BLaER1 treated with 17β-estradiol and CSF1 and Interleukin-3, amounts not matched to agents 10 nM and 100 nM (cell line): Measurements from ENCODE around the gene CCDC90B.
"Not testable (repeated sequence)": the region's sequence is repeated elsewhere in the genome, so short reads cannot be mapped to it uniquely, and the experiment has no call there.

ENCODE experiments used
- H3K27ac ChIP-seq, 11 experiments: shearing (Covaris generic); formaldehyde crosslinking; 2 replicates each; pipeline ENCODE4 v1.8.1; 2022
- H3K27me3 ChIP-seq, 11 experiments: shearing (Covaris generic); formaldehyde crosslinking; 2 replicates each; pipeline ENCODE4 v1.8.1; 2022
- H3K36me3 ChIP-seq, 11 experiments: shearing (Covaris generic); formaldehyde crosslinking; 2 replicates each; pipeline ENCODE4 v1.8.1; 2022
- H3K4me1 ChIP-seq, 10 experiments: shearing (Covaris generic); formaldehyde crosslinking; 2 replicates each; pipeline ENCODE4 v1.8.1; 2022
- H3K4me2 ChIP-seq, 11 experiments: shearing (Covaris generic); formaldehyde crosslinking; 2 replicates each; pipeline ENCODE4 v1.8.1; 2022
- H3K4me3 ChIP-seq, 10 experiments: shearing (Covaris generic); formaldehyde crosslinking; 2 replicates each; pipeline ENCODE4 v1.8.1; 2022
- H3K9ac ChIP-seq, 11 experiments: shearing (Covaris generic); formaldehyde crosslinking; 2 replicates each; pipeline ENCODE4 v1.8.1; 2022
- H3K9me3 ChIP-seq, 11 experiments: shearing (Covaris generic); formaldehyde crosslinking; replicated peaks in 1 of 11; 2 replicates each; pipeline ENCODE4 v1.8.1; 2022
- H4K20me1 ChIP-seq, 11 experiments: shearing (Covaris generic); formaldehyde crosslinking; 2 replicates each; pipeline ENCODE4 v1.8.1; 2022
- Cebpa-rat ChIP-seq, 11 experiments: shearing (Covaris generic); IDR thresholded peaks; 2 replicates each; pipeline ENCODE4 v1.8.1; 2022

The CCDC90B gene, protein sequence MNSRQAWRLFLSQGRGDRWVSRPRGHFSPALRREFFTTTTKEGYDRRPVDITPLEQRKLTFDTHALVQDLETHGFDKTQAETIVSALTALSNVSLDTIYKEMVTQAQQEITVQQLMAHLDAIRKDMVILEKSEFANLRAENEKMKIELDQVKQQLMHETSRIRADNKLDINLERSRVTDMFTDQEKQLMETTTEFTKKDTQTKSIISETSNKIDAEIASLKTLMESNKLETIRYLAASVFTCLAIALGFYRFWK

DNA sequence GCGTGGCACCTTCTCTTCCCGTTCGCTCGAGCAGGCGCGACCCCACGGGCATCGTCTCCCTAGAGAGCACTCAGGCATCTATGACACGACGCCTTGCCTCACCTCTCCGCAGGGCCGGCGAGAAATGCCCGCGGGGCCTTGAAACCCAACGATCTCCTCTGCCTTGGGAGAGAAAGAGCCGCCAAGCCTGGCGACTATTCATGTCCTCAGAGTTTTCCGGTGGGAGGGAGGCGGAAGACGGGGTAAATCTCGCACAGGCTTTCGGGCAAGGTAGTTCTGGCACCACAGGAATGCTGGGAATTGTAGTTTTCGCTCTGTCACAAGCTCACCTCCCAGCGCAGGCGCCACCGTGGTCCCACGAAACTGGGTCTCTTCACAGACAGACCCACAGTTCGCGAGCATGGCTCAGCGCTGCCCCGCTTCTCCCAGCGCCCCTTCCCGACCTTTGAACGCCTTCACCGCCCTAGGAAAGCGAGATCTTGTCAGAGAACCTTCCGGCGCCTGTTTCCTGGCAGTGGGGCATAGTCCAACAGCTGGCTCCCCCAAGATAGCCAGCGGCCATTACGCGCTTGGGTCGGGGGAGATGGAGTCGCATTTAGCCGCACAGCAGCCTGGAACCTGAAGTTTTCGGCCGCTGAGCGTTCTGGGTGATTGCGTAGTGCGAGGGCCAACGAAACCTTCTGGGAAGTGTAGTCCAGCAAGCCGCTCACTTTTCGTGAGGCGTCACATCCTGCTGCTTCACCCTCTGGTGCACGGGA, at the start of gene CCDC90B:
CCDC90B (minus strand) TSS at position 597 of the 758 bp plus-strand sequence; CDS start at position 202, 395 bp downstream.
- H3K4me1 ChIP-seq = peaks cover 38 to 61% (median 50%) of the 10 kb centered on the region in 10 experiments

DNA sequence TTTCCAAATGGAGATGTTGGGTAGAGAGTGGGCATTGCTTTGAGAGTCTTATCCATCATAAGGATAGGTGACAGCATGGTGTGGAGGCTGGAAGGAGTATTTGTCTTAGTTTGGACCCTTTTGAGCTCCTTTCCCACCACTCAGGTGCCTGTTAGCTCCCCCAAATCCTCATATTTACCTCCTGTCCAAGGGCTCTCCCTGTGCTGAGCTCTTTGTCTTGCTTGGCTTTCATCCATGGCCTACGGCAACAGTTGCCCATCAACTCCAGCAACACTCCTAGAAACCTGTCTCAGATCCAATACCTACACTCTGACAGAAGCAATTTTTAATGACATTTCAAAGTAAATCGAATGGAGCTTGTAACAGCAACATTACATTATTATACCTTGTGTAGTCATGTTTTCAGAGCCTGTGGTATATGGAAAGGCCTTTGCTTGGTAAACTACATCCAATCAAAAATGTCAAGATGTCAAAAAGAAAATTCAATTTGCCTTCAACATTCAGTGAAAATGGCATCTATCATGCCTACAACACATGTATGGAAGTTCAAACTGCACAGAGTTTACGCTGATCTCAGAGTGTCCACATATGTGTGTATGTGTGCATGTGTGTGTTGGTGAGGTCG, 49.4 kb upstream of the CCDC90B start:
- no peaks in the 10 kb centered on the region for H4K20me1 ChIP-seq

More for the DNA sequence above, at the start of gene CCDC90B:
- peak in 4 of 11 experiments; percentile 27 to 94 (median 47); a peak in 4 of 22 replicates for TF ChIP-seq Cebpa-rat (IDR thresholded peaks at IDR 0.05)
- Histone ChIP-seq H3K4me2 (peak within 1 kb of the TSS; percentile 84 to 96 (median 89)), H3K4me3 (peak within 1 kb of the TSS; percentile 63 to 89 (median 74)), H3K27me3 (no peaks in the 10 kb centered on the region), H4K20me1 (peaks cover 0 to 16% (median 0%) of the 10 kb centered on the region in 11 experiments; a peak in 4 of 22 replicates), H3K36me3 (peaks cover 0 to 15% (median 7%) of the 10 kb centered on the region in 11 experiments; a peak in 9 of 22 replicates), H3K9me3 (no peaks in the 10 kb centered on the region; a peak in 1 of 22 replicates), H3K9ac (peak within 1 kb of the TSS; percentile 91 to 99 (median 95)), H3K27ac (peak within 1 kb of the TSS; percentile 92 to 100 (median 96))

DNA sequence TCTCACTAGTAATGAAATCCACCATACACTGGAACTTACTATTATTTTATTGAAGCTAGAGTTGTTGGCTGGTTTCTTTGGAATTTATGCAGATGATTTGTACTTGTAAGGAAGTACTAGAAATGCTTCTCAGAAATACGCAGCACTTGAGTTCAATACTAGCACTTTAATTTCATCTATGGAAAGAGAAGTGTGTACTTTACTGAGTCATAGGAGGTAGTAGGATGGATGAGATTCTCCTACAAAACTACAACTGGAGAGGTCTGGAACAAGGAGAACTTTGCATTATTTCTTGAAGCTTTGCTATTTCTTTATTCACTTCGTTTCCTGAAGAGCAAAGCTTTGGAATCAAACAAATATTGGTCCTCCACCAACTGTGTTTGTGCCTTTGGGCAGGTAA, 44.1 kb upstream of the CCDC90B start:
- Histone ChIP-seq H3K4me3 (no peak overlapping the region), H3K9me3 (peaks cover 0 to 12% (median 4%) of the 10 kb centered on the region in 11 experiments; a peak in 8 of 22 replicates), H3K27me3 (no peaks in the 10 kb centered on the region), H3K4me1 (no peaks in the 10 kb centered on the region), H3K4me2 (no peak overlapping the region), H3K9ac (no peak overlapping the region), H3K27ac (no peak overlapping the region), H4K20me1 (no peaks in the 10 kb centered on the region), H3K36me3 (no peaks in the 10 kb centered on the region)
- TF ChIP-seq Cebpa-rat (IDR thresholded peaks at IDR 0.05) = no peak

More for the DNA sequence above, 49.4 kb upstream of the CCDC90B start:
- H3K4me2 ChIP-seq = no peak overlapping the region
- H3K9ac ChIP-seq = no peak overlapping the region
- H3K4me1 ChIP-seq = no peaks in the 10 kb centered on the region
- H3K27ac ChIP-seq = no peak overlapping the region
- H3K27me3 ChIP-seq = no peaks in the 10 kb centered on the region
- H3K9me3 ChIP-seq = no peaks in the 10 kb centered on the region
- TF ChIP-seq Cebpa-rat (IDR thresholded peaks at IDR 0.05) = no peak
- H3K36me3 ChIP-seq = no peaks in the 10 kb centered on the region
- no peak overlapping the region for H3K4me3 ChIP-seq

DNA sequence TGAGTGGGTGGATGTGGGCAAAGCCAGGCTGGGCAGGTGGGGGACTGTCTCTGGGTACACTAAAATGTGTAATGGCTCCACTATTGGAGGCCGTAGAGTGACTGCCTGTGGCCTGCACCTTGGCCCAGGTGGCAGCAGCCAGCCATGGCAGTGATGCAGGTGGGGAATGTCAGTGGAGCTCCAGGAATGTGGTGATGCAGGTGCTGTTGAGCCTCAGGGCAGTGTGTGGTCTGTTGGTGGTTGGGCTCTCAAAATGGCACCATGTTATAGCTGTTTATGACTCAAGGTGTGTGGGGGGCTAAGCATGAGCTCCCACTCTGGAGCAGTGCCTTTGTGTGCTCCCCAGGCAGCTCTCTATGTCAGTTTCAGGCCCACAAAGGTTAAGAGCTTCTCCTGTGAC, 40.2 kb upstream of the CCDC90B start:
- Histone ChIP-seq H3K27ac (no peak overlapping the region), H3K36me3 (no peaks in the 10 kb centered on the region), H3K4me3 (no peak overlapping the region), H3K27me3 (no peaks in the 10 kb centered on the region), H4K20me1 (no peaks in the 10 kb centered on the region), H3K4me2 (no peak overlapping the region), H3K9ac (no peak overlapping the region), H3K9me3 (peaks cover 0 to 12% (median 4%) of the 10 kb centered on the region in 11 experiments; a peak in 8 of 22 replicates), H3K4me1 (no peaks in the 10 kb centered on the region)
- TF ChIP-seq Cebpa-rat (IDR thresholded peaks at IDR 0.05) = no peak

DNA sequence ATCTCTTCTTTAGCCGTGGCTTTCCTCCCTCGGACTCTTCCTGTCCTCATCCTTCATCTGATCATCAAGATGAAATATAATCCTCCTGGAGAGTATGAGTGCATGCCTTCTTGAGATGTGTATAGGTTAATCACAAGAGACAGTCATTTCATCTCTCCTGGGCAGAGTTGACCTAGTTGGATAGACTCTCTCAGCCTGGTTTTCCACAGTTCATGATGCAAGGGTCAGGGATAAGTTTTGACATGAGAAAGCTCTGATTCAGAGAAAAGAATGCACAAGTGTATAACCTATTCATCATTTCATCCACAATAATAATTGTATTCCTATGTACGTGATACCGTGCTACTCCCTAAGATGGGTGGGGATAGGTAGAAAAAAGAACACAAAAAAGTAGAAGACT, 33.2 kb upstream of the CCDC90B start:
- Histone ChIP-seq H4K20me1 (no peaks in the 10 kb centered on the region), H3K4me2 (no peak overlapping the region), H3K36me3 (no peaks in the 10 kb centered on the region), H3K4me1 (no peaks in the 10 kb centered on the region), H3K9ac (no peak overlapping the region), H3K9me3 (peaks cover 0 to 15% (median 8%) of the 10 kb centered on the region in 11 experiments; a peak in 10 of 22 replicates), H3K27me3 (no peaks in the 10 kb centered on the region), H3K4me3 (no peak overlapping the region), H3K27ac (no peak overlapping the region)
- no peak for TF ChIP-seq Cebpa-rat (IDR thresholded peaks at IDR 0.05)

DNA sequence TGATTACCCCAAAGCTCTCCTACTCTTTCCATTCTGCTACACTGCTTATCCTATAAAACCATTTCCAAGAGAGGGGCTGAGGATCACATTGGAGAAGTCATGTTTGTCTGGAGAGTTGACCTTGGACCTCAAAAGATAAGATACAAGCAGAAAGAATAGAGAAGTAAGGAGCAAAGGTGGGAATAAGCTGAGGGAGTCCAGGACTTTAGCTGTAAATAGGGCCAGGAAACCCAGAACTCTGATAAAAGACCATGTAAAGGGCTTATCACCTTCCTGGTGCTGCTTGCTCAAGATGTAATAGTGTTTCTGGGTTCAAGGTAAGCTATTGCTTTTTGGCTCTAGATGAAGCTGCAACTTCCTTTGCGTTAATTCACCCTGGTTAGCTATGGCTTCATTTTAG, 32.8 kb upstream of the CCDC90B start:
- H3K27me3 ChIP-seq = no peaks in the 10 kb centered on the region
- TF ChIP-seq Cebpa-rat (IDR thresholded peaks at IDR 0.05) = no peak
- H3K9me3 ChIP-seq = peaks cover 0 to 15% (median 8%) of the 10 kb centered on the region in 11 experiments; a peak in 10 of 22 replicates
- H3K4me1 ChIP-seq = no peaks in the 10 kb centered on the region
- no peaks in the 10 kb centered on the region for H3K36me3 ChIP-seq
- no peak overlapping the region for H3K4me2 ChIP-seq
- no peak overlapping the region for H3K4me3 ChIP-seq
- H3K27ac ChIP-seq = no peak overlapping the region
- no peaks in the 10 kb centered on the region for H4K20me1 ChIP-seq
- no peak overlapping the region for H3K9ac ChIP-seq

DNA sequence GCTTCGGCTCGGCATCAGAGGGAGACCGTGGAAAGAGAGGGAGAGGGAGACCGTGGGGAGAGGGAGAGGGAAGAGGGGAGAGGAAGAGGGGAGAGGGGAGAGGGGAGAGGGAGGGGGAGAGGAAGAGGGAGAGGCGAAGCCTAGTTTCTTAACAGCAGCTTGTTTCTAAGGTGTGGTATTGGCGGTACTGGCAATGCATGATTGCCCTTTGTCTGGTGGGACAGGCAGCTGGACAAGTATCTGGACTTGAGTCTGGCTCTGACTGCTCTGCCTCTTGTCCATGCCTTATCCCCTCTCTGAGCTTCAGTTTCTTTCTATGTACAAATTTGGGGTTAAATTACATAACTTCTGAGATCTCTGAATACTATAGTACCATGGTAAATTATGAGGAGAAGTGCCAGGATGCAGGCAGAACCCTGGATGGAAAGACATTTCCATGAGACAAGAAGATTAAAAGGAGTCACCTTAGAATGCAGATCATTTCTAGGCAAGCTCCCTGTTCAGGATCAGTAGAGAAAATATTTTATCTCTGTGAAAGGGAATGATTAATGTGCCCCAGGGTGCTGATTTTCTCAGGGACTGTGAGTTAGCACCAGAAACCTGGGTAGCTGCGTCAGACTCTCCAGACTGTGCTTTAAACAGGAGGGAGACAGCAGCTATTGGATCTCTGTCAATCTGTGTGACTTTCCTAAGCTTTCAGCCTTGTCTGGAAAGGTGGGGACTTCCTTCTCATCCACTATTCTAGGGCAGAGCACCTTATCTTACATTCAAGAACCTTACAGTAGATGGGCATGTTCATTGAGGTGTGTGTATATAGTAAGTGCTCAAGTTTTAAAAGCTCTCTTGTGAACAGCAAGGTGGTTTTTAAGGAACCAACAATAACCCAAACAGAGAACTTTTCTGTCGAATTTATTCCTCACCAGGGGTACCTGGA, 31.9 kb upstream of the CCDC90B start:
- no peak overlapping the region for H3K4me2 ChIP-seq
- H3K27ac ChIP-seq = no peak overlapping the region
- no peak for TF ChIP-seq Cebpa-rat (IDR thresholded peaks at IDR 0.05)
- H3K9me3 ChIP-seq = peaks cover 0 to 15% (median 8%) of the 10 kb centered on the region in 11 experiments; a peak in 10 of 22 replicates
- no peaks in the 10 kb centered on the region for H3K36me3 ChIP-seq
- H3K27me3 ChIP-seq = no peaks in the 10 kb centered on the region
- no peaks in the 10 kb centered on the region for H3K4me1 ChIP-seq
- H4K20me1 ChIP-seq = no peaks in the 10 kb centered on the region
- H3K9ac ChIP-seq = no peak overlapping the region
- H3K4me3 ChIP-seq = no peak overlapping the region

DNA sequence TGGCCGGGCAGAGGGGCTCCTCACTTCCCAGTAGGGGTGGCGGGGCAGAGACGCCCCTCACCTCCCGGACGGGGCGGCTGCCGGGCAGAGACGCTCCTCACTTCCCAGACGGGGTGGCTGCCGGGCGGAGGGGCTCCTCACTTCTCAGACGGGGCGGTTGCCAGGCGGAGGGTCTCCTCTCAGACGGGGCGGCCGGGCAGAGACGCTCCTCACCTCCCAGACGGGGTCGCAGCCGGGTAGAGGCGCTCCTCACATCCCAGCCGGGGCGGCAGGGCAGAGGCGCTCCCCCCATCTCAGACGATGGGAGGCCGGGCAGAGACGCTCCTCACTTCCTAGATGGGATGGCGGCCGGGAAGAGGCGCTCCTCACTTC, 30.7 kb upstream of the CCDC90B start:
- H3K27ac ChIP-seq = not testable (repeated sequence)
- H3K9me3 ChIP-seq = peaks cover 0 to 15% (median 8%) of the 10 kb centered on the region in 11 experiments; a peak in 10 of 22 replicates

DNA sequence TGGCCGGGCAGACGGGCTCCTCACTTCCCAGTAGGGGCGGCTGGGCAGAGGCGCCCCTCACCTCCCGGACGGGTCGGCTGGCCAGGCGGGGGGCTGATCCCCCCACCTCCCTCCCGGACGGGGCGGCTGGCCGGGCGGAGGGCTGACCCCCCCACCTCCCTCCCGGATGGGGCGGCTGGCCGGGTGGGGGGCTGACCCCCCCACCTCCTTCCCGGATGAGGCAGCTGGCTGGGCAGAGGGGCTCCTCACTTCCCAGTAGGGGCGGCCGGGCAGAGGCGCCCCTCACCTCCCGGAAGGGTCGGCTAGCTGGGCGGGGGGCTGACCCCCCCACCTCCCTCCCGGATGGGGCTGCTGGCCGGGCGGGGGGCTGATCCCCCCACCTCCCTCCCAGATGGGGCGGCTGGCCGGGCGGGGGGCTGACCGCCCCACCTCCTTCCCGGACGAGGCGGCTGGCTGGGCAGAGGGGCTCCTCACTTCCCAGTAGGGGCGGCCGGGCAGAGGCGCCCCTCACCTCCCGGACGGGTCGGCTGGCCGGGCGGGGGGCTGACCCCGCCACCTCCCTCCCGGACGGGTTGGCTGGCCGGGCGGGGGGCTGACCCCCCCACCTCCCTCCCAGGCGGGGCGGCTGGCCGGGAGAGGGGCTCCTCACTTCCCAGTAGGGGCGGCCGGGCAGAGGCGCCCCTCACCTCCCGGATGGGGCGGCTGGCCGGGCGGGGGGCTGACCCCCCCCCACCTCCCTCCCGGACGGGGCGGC, 30.2 kb upstream of the CCDC90B start:
- not testable (repeated sequence) for H3K27ac ChIP-seq, H3K4me2 ChIP-seq, H3K4me3 ChIP-seq, H3K27me3 ChIP-seq, H4K20me1 ChIP-seq, H3K9ac ChIP-seq, H3K36me3 ChIP-seq, H3K4me1 ChIP-seq
- peaks cover 0 to 15% (median 8%) of the 10 kb centered on the region in 11 experiments; a peak in 10 of 22 replicates for H3K9me3 ChIP-seq

More for the DNA sequence above, 30.7 kb upstream of the CCDC90B start:
- H4K20me1 ChIP-seq, H3K4me3 ChIP-seq, H3K27me3 ChIP-seq, H3K4me2 ChIP-seq, H3K4me1 ChIP-seq, H3K9ac ChIP-seq, H3K36me3 ChIP-seq: not testable (repeated sequence)
